Spleen (tissue), 11 donors: ENCODE measurements around the gene MAN1C1. TPM values are rescaled to one million over a fixed set of nuclear protein-coding genes. Genes with fewer than 3 reads are reported as not detected.

ENCODE experiments used
- DNase-seq: peaks from one replicate; pipeline ENCODE4 v3.0.0-alpha.2; 2020
- H3K27ac ChIP-seq, 8 donors: fragments of 200-600 bp; sonication (generic) in 7 of 8; 1 replicate in 4 of 8; 2 replicates in 4 of 8; pipeline versions ENCODE4 v1.5.0 to v1.8.0; 2016 to 2021; ENCODE audit warnings: inconsistent platforms in 4 of 8, mild to moderate bottlenecking in 4 of 8, moderate library complexity in 1 of 8
- H3K27me3 ChIP-seq, 7 donors: fragments of 200-600 bp; sonication (generic) in 6 of 7; replicated peaks in 1 of 7; 1 replicate in 4 of 7; 2 replicates in 3 of 7; pipeline versions ENCODE4 v1.5.0 to v1.8.0; 2016 to 2021; ENCODE audit warnings: inconsistent platforms in 3 of 7, mild to moderate bottlenecking in 1 of 7
- H3K36me3 ChIP-seq, 6 donors: fragments of 200-600 bp; sonication (generic) in 5 of 6; 1 replicate in 4 of 6; 2 replicates in 2 of 6; pipeline versions ENCODE4 v1.5.0 to v1.8.0; 2016 to 2021; ENCODE audit warnings: inconsistent platforms in 2 of 6
- H3K4me1 ChIP-seq, 6 donors: fragments of 200-600 bp; sonication (generic) in 5 of 6; 1 replicate in 3 of 6; 2 replicates in 3 of 6; pipeline versions ENCODE4 v1.5.0 to v1.8.0; 2016 to 2021; ENCODE audit warnings: inconsistent platforms in 3 of 6
- H3K4me3 ChIP-seq, 8 donors: fragments of 200-600 bp; sonication (generic) in 7 of 8; 1 replicate in 4 of 8; 2 replicates in 4 of 8; pipeline versions ENCODE4 v1.5.0 to v1.8.0; 2016 to 2021; ENCODE audit warnings: inconsistent platforms in 4 of 8, mild to moderate bottlenecking in 4 of 8, moderate library complexity in 2 of 8
- H3K9me3 ChIP-seq, 8 donors: fragments of 200-600 bp; sonication (generic) in 7 of 8; 1 replicate in 4 of 8; 2 replicates in 4 of 8; pipeline versions ENCODE4 v1.5.0 to v1.8.0; 2016 to 2021; ENCODE audit warnings: inconsistent platforms in 4 of 8
- POLR2A ChIP-seq, 3 donors: fragments of 450-650 bp; IDR thresholded peaks; one replicate each; pipeline ENCODE4 v1.5.1; 2017; ENCODE audit warnings: antibody characterized with exemption in 3 of 3, mild to moderate bottlenecking in 1 of 3
- POLR2AphosphoS5 ChIP-seq, 3 donors: sonication (generic); formaldehyde crosslinking; IDR thresholded peaks; one replicate each; pipeline ENCODE4 v1.5.1; 2017; ENCODE audit warnings: antibody characterized with exemption in 3 of 3
- WGBS, 5 donors: extraction: QIAGEN DNeasy Blood & Tissue Kit in 3 of 5; methylation state at CpG; one replicate each; pipeline versions ENCODE4 v1.1.5 to v1.1.7; 2013 to 2018; 5-methylcytosine and 5-hydroxymethylcytosine counted together
- intact Hi-C: fragments of 100-400 bp; cut with DNase I; formaldehyde crosslinking; loops from one replicate; pipeline ENCODE4 v1.15.0; 2023; ENCODE audit warnings: low total_unique reads
- polyA plus RNA-seq, 3 donors: library from polyadenylated mRNA; stranded (reverse); fragments of 200-250 nt; gene quantifications; one replicate each; pipeline ENCODE4 v1.2.1, GENCODE V29; 2013
- total RNA-seq, 7 donors: library from RNA; depleted of rRNA in 3 of 7; stranded (reverse); fragments of >200 nt in 3 of 7; fragmentation: NEBNext Ultra II Directional in 4 of 7; extraction: Animal tissue kit (Norgen Biotek cat#: 25700) in 4 of 7; gene quantifications; one replicate each; pipeline versions ENCODE4 v1.1.0 to v1.2.1, GENCODE V29; 2016 to 2021
- TF ChIP-seq, protein P1 (sequence below), 11 experiments: fragments of 200-600 bp in 7 of 11; fragments of 450-650 bp in 4 of 11; sonication (generic) in 4 of 11; IDR thresholded peaks in 8 of 11; conservative IDR thresholded peaks in 3 of 11; 1 replicate in 7 of 11; 2 replicates in 4 of 11; pipeline versions ENCODE4 v1.4.0 to v1.8.0; 2016 to 2021; ENCODE audit warnings: antibody characterized with exemption in 11 of 11, inconsistent platforms in 4 of 11, mild to moderate bottlenecking in 1 of 11
- donor health status: healthy with polysubstance abuse.
- donor health status: DM: no; HTN: no; CAD: no; lungs with moderate emphysema.
- donor health status: DM: no; HTN: no; CAD: no.
- donor health status: Bipolar disorder and iron deficiency.
- donor health status: healthy.
- donor health status: DM: no; HTN: no; CAD: no.
- donor health status: DM: yes; HTN: yes; CAD: no.

The MAN1C1 gene
- total and polyA plus RNA-seq, 10 donors, result 4.6 to 54.3 (median 41.1) TPM

DNA sequence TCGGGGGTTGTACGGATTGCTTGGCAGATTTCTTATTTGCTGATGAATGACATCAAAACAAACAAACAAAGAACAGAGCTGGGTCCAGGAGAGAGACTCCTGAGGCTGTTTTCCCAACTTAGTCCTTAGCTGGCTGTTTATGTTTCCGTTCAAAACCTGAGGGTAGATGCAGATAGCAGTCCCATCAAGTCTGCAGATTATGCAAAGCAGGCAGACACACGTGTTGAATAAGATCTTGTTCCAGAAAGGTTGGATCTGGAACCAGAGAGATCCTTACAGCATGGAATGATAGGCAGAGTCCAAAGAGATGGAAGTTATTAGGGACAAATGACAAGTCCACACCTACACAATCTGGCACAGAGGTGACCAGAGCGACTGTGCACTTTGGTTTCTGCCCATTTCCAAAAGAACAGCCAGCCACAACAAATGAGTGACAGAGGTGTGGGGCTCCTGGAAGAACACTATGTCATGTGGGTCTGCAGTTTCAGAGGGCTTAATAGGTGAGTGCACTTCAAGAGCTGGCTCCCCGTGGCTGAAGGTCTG, 65.5 kb downstream of the MAN1C1 start:
- DNase-seq, result no peak
- no peak for TF ChIP-seq POLR2A (IDR thresholded peaks at IDR 0.05)
- TF ChIP-seq, protein P1, sequence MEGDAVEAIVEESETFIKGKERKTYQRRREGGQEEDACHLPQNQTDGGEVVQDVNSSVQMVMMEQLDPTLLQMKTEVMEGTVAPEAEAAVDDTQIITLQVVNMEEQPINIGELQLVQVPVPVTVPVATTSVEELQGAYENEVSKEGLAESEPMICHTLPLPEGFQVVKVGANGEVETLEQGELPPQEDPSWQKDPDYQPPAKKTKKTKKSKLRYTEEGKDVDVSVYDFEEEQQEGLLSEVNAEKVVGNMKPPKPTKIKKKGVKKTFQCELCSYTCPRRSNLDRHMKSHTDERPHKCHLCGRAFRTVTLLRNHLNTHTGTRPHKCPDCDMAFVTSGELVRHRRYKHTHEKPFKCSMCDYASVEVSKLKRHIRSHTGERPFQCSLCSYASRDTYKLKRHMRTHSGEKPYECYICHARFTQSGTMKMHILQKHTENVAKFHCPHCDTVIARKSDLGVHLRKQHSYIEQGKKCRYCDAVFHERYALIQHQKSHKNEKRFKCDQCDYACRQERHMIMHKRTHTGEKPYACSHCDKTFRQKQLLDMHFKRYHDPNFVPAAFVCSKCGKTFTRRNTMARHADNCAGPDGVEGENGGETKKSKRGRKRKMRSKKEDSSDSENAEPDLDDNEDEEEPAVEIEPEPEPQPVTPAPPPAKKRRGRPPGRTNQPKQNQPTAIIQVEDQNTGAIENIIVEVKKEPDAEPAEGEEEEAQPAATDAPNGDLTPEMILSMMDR (IDR thresholded peaks at IDR 0.05 in 8 of 11, conservative IDR thresholded peaks at IDR 0.05 in 3 of 11), result no peak
- TF ChIP-seq POLR2AphosphoS5 (IDR thresholded peaks at IDR 0.05), result no peak
- no peak overlapping the region for H3K4me3 ChIP-seq
- peaks cover 0 to 44% (median 12%) of the 10 kb centered on the region in 6 donors for H3K4me1 ChIP-seq
- WGBS, 5 donors, result 80 to 84% (median 80%) methylated on average over 6 of the region's 6 CpGs
- intact Hi-C loops, result no loop called here
- H3K27ac ChIP-seq, result no peak overlapping the region
- H3K36me3 ChIP-seq, result peaks cover 0 to 8% (median 0%) of the 10 kb centered on the region in 6 donors
- H3K9me3 ChIP-seq, result no peaks in the 10 kb centered on the region
- no peaks in the 10 kb centered on the region for H3K27me3 ChIP-seq

DNA sequence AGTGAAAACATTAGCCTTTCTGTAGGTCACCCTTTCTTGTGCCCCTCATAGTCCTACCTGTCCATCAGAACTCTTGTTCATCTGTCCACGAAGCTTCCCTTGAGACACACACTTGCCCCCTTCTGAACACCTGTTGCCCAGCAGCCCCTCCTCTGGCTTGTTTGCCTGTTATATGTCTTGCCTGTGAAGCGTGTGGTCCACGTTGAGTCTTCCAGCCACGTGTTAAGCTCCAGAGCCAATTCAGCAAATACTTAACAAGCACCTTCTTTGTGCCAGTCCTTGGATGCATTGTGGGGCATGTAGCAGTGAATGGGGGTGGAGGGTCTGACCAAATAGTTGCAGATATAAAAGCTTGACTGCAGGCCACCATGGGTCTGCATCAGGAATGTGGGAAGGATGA, 66.6 kb downstream of the MAN1C1 start:
- no peak for TF ChIP-seq POLR2A (IDR thresholded peaks at IDR 0.05)
- TF ChIP-seq, protein P1 (IDR thresholded peaks at IDR 0.05 in 8 of 11, conservative IDR thresholded peaks at IDR 0.05 in 3 of 11), result no peak
- Histone ChIP-seq H3K36me3 (peaks cover 0 to 9% (median 0%) of the 10 kb centered on the region in 6 donors), H3K27ac (no peak overlapping the region), H3K4me1 (peaks cover under 1 to 44% (median 7%) of the 10 kb centered on the region in 6 donors), H3K4me3 (no peak overlapping the region), H3K9me3 (no peaks in the 10 kb centered on the region), H3K27me3 (no peaks in the 10 kb centered on the region)
- 71 to 92% (median 80%) methylated on average over 4 of the region's 4 CpGs for WGBS, 5 donors
- peak; percentile 43 for DNase-seq
- intact Hi-C loops, result no loop called here

DNA sequence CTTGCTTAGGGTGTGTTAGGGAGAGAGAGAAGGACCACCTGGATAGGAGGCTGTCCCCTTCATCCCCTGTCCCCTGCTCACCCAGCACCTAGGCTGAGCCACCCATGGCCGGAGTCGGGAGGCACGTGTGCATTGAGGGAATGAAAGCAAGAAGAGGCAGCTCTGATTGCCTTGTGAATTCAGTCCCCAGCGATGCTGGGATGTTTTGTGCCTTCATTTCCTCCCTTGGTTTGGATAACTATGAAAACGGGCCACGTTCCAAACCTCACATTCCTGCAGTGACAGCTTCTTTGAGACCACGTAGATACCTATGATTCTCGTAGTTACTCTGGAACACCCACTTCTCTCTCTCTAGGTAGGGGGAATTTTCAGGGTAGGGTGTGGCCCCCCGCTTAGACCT, 67.1 kb downstream of the MAN1C1 start:
- Histone ChIP-seq H3K9me3 (no peaks in the 10 kb centered on the region), H3K27me3 (no peaks in the 10 kb centered on the region), H3K4me3 (no peak overlapping the region), H3K27ac (no peak overlapping the region), H3K4me1 (peaks cover 0 to 43% (median 9%) of the 10 kb centered on the region in 6 donors), H3K36me3 (peaks cover 0 to 9% (median 0%) of the 10 kb centered on the region in 6 donors)
- DNase-seq, result peak; percentile 36
- WGBS, 5 donors, result 62 to 80% (median 74%) methylated on average over 9 of the region's 9 CpGs
- intact Hi-C loops, result no loop called here
- TF ChIP-seq, protein P1 (IDR thresholded peaks at IDR 0.05 in 8 of 11, conservative IDR thresholded peaks at IDR 0.05 in 3 of 11), result no peak
- TF ChIP-seq POLR2AphosphoS5 (IDR thresholded peaks at IDR 0.05) (no peak), POLR2A (IDR thresholded peaks at IDR 0.05) (no peak)

DNA sequence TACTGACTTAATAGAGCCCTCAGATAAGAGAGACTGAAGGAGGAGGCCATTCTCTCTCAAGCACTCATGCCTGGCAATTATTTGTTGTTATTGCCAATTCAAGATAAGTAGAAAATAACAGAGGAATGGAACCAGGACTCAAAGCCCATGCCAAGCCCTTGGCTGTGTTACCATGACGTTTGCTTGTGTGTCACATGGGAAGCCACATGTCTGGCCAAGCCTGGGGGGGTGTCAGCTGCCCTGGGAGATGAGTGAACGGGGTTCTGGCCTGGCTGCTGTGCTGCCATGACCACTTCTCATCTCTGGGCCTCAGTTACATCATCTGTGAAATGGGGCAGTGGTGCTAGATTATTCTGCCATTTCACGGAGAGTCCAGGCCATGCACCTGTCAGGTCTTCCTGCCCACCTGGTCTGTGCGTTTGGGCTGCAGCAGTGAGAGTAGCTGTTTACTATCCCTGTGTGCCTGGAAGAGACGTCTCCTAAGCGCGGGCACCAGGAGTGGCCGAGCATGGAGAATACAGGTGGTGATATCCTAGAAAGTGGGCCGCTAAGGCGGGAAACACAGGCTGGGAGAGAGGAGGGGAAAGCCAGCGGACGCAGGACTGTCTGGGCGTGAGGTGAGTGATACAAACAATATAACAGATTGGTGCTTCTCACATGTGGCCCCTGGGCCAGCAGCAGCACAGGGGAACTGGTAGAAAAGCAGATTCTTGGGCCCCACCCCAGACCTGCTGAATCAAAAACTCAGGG, 67.8 kb downstream of the MAN1C1 start:
- intact Hi-C loops, result no loop called here
- Histone ChIP-seq H3K4me3 (no peak overlapping the region), H3K9me3 (no peaks in the 10 kb centered on the region), H3K36me3 (peaks cover 0 to 9% (median 0%) of the 10 kb centered on the region in 6 donors), H3K27ac (no peak overlapping the region), H3K27me3 (no peaks in the 10 kb centered on the region), H3K4me1 (peaks cover 0 to 44% (median 12%) of the 10 kb centered on the region in 6 donors)
- peak; percentile 37 for DNase-seq
- TF ChIP-seq, protein P1 (IDR thresholded peaks at IDR 0.05 in 8 of 11, conservative IDR thresholded peaks at IDR 0.05 in 3 of 11), result no peak
- TF ChIP-seq POLR2AphosphoS5 (IDR thresholded peaks at IDR 0.05) (no peak), POLR2A (IDR thresholded peaks at IDR 0.05) (no peak)
- WGBS, 5 donors, result 84 to 94% (median 90%) methylated on average over 12 to 13 of the region's 13 CpGs
